GM20431 (cell line): Measurements from ENCODE around the gene ETFA.

Source experiments
- in situ Hi-C: fragments of 300-500 bp; cut with MseI, MboI; formaldehyde crosslinking; loops from one replicate; pipeline ENCODE4 v1.15.0; 2020; ENCODE audit warnings: low sequenced_read_pairs; ENCODE audit not compliant: unreplicated experiment

Gene ETFA

GRCh38 chr15:76200083-76200465, 111.2 kb downstream of the ETFA start:
- in situ Hi-C loops, result no loop called here

DNA sequence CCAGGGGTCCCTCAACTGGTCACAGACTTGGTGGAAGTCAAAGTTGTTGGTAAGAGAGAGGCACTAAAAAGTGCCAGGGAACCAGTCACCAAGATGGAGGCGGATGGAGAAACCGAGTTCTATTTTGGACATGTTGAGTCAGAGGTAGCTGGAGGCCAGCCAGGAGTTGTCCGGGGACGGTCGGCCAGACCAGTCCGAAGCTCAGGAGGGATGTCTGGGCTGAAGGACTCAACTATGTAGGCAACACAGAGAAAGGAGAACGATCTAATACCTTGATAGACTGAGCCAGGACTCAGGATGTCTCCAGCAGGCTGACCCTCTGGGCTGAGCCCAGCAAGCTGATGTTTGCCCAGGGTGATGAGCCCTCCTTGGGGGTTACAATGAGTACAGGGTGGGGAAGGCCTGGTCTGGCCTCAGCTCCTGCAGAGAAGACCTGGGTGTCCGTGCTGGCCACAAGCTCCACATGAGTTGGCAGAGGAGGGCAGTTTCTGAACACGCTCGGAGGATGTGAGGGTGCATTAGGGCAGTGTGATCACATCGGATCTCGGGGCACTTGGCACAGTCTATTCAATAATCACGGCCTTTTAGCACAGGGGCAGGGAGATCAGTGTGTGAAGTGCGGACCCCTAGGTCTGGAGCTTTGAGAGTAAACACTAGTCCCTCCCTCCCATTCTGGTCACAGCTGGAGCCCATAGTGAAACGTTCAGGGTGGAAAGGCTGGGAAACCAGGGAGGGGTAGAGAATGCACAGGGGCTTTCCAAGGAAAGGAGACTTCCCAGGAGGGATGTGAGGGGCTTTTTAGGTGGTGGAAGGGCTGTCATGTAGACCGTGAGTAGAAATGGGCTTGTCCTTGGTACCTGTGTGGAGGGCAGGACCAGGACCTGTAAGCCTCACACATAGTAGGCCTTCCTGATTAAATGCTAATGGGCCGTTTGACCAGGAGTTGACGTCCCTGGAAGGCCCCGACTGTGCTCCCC, 111.9 kb downstream of the ETFA start:
- in situ Hi-C loops, result loop anchor here (25.0 kb wide), 1 partner anchor 663 kb away; no protein-coding TSS in a partner anchor

DNA sequence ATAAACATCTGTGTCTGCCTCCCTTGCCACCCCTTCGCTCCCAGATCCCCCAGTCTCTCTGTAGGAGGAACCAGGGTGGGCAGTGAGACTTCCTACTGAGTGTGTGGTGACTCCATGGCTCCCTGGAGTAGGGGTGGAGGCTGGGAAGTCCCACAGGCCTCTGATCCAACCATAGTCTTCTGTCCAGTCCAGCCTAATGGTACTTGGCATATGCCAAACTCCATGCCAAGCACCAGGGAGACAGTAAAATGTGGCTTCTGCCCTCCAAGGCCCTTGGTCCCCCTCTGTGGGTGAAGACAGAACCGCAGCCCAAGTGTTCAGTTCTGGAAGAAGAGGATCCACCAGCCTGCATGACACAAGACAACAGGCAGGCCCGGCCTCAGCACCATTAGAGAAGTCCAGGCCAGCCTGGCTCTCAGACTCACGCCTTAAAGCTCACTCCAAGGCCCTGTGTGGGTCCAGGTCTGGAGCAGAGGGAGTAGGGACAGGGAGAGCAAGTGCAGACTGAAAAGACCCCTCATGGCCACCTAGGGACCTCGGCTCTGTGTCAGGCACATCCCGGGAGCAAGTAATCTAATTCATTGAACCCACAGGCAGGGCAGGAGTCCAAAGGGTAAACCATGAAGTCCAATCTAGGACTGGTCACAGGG, 112.7 kb downstream of the ETFA start:
- in situ Hi-C loops, result loop anchor here (25.0 kb wide), 1 partner anchor 664 kb away; no protein-coding TSS in a partner anchor

DNA sequence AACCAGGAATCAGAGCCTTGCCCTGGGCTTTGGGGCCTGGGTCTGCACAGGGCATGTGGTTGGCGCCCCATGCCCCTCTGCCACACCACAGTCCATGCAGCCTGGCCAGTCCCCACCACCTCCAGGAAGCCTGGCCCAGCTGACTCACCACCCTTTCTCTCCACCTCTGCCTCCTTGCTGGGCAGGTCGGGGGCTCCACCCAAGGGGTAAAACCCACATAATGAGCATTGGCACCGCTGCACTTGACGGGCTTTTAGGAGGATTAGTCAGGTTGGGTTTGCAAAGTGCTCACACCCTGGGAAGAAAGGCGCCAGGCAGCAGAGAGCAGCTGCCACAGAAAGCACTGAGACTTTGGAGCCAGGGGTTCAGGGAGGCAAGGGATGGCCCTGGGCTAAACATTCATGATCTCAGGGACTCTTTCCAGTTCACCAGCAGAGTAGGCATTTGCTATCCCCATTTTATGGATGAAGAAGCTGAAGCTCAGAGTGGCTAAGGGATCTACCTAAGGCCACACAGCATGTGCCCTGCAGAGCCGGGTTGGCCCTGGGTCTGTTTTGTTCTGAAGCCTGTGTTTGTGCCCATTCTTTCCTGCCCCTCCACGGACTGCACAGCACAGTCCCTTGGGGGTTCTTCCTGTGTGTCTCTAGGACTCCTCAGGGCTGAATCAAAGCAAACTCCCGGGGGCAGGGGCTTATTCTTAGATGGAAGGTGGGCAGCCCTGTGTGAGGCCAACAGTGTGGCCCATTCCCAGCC, 113.4 kb downstream of the ETFA start:
- in situ Hi-C loops, result loop anchor here (25.0 kb wide), 1 partner anchor 664 kb away; no protein-coding TSS in a partner anchor

GRCh38 chr15:76196269-76197231, 114.7 kb downstream of the ETFA start:
- in situ Hi-C loops, result loop anchor here (25.0 kb wide), 1 partner anchor 666 kb away; no protein-coding TSS in a partner anchor

DNA sequence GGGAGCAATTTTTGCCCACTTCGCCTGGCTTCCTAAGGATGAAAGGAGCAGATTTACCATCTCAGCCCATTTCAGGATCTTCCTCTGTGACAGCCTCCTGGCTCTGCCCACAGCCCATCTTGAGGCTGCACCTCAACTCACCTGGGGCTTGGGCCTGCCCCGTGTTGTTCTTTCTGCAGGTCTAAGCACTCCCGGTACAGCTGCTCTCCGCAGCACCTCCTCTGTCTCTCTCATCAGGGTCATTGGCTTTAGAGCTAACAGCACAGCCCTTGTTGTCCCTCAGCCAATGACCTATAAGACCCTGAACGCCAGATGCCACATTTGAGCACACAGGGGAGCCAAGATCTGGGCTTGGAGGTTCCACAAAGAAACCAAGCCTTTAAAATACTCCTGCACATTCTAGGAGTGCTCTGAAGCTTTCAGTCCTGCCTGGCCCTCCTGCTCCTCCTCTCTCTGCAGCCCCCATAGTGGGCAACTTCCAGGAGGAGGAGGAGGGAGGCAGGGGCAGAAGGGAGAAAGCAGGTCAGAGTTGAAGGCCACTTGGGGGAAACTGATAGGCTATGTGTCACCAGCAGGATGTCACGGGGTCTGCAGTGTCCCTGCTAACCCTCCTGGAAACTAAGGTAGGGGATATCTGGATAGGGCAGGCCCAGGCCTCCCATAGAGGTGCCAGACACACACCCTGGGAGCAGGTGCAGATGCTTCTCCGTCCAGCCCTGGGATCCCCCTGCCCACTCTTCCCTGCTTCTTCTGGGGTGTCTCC, 115.6 kb downstream of the ETFA start:
- in situ Hi-C loops, result loop anchor here (25.0 kb wide), 1 partner anchor 667 kb away; no protein-coding TSS in a partner anchor

DNA sequence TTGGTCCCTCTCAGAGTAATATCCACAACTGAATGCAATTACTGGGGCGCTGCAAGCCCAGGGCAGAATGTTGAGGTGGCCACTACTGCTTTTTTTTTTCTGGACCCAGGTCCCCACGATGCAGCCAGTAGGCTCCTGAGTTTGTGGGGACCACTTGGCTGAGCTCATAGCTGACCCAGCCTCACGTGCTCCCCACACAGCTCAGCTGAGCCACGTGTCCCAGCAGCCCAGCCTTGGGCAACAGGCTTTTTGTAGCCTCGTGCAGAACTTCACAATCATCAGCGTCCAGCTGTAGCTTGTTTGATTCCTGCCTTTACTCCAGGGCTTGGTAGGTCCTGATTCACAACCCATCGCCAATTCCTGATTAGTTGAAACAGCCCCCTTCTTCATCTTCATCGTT, 117.3 kb downstream of the ETFA start:
- in situ Hi-C loops, result loop anchor here (25.0 kb wide), 1 partner anchor 668 kb away; no protein-coding TSS in a partner anchor

DNA sequence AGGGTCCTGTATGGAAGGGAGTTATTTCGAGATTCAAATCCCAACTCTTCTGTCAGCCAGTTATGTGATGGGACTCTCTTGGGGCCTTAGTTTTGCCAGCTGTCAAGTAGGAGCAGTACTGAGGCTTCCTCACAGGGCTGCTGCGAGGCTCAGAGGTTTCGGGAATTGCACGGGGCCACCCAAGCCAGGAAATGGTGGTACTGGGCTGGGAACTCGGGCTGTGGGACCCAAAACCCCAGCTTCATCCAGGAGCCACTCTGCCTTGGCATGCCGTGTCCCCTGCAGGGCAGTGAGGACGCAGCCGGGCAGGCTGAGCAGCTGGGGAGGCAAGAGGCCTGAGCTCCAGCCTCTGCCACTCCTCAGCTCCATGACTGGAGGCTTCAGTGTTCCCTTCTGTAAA, 118.6 kb downstream of the ETFA start:
- in situ Hi-C loops, result loop anchor here (25.0 kb wide), 1 partner anchor 670 kb away; no protein-coding TSS in a partner anchor

DNA sequence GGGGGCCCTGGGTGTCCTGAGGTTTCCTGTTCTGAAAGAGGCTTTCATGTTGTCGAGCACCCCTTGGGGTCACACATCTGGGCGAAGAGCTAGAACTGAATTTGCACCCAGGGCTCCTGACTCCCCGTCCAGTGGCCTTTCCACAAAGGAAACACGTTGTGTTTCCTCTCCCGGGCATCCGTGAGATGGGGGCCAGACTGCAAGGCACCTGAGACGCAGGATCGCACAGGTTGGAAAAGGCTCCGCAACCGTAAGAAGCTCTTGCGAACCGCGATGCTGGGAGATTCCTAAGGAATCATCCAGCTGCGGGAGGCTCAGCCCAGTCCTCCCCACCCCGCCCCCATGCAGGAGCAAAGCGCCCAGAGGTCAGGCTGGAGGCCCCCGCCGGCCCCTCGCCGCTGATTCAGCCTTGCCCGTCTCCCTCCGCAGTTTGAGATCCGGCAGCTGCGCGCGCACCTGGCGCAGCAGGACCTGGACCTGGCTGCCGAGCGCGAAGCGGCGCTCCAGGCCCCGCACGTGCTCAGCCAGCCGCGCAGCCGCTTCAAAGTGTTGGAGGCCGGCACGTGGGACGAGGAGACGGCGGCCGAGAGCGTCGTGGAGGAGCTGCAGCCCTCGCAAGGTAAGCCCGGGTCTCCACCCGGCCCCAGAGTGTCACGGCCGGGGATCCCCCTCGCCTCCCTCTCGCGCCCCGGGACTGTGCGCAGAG, 119.6 kb downstream of the ETFA start:
- in situ Hi-C loops, result loop anchor here (25.0 kb wide), 1 partner anchor 671 kb away; no protein-coding TSS in a partner anchor

DNA sequence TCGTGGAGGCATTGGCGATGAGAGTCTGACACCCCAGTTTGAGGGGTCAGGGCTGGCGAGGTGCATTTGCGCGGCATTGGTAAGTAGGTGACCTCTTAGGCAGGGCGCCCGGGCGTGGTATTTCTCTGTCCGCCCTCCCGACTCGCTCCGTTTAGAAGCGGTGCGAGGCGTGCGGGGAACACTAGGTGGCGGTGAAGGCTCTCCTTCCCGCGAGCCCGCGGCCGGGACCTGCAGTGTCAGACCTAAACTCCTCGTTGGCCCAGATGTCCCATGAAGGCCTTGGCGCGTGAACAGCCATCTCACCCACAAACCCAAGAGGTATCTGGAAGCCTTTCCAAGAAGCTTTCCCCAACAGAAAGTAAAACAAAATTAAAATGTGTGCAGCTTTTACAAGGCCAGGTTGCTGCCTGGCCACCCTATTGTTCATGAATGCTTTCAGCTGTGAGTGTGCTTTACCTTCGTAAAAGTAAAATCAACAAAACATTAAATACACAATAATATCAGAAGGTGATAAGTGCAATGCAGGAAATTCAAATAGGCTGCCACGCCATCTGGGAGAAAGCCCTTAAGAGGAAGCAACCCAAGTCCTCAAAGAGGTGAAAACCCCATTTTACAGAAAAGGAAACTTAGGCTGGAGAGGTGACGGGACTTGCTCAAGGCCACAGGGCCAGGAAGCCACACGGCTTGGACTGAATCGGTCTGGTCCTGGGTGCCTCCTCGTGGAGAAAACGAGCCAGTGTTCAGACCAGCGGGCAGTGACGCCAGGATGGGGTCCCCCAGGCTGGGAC, 120.3 kb downstream of the ETFA start:
- in situ Hi-C loops, result loop anchor here (25.0 kb wide), 1 partner anchor 671 kb away; no protein-coding TSS in a partner anchor

DNA sequence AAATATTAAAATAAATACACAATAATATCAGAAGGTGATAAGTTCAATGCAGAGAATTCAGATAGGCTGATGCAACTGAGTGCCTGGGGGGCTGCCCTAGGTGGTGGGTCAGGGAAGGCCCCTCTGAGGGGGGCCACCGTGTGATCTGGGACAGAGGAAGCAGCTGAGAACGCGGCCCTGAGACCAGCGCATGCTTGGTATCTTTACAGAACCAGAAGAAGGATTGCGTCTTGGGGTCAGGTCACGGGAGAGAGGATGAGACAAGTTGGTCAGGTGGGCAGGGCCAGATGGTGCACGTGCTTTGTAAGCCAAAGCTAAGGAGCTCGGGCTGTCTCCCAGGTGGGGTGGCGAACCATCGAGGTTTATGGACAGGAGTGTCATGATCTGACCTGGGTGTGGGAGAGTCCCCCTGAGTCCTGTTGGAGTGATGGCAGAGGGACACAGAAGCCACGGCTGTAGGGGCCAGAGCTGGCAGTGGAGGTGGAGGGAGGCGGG, 121.2 kb downstream of the ETFA start:
- in situ Hi-C loops, result loop anchor here (25.0 kb wide), 1 partner anchor 672 kb away; no protein-coding TSS in a partner anchor

DNA sequence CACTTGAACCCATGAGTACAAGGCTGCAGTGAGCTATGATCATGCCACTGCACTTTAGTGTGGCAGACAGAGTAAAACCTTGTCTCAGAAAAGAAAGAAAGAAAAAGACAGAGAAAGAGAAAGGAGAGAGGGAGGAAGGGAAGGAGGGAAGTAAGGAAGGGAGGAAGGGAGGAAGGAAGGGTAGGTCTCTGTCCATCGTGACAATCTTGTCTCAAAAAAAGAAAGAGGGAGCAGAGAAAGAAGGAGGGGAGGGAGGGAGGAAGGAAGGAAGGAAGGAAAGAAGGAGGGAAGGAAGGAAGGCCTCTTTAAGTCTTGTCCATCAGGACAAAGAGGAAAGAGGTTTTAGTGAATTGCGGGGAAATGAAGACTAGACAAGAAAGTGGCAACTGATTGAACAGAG, 122.2 kb downstream of the ETFA start:
- in situ Hi-C loops, result loop anchor here (25.0 kb wide), 1 partner anchor 673 kb away; no protein-coding TSS in a partner anchor

DNA sequence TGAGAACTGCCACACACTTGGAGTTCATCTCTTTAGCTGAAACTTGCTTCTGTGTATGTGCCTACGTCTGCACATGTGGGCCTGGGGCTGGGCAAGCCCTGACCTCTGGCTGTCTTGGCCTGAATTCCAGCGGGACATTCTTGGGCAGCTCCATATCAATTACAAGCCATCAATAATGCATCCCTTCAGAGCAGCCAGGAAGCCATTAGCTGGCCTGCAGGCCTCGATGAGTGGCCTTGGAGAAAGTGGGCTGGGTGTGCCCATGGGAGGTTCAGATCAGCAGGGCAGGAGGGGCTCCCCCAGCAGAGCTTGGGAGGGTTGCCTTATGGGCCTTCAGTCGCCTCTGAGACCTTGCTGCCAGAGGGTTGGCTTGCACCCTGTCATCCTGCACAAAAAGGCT, 124.1 kb downstream of the ETFA start:
- in situ Hi-C loops, result loop anchor here (25.0 kb wide), 1 partner anchor 675 kb away; no protein-coding TSS in a partner anchor

- in situ Hi-C loops, result loop anchor here (25.0 kb wide), 1 partner anchor 677 kb away; no protein-coding TSS in a partner anchor
Observed at GRCh38 chr15:76185716-76186115, 125.6 kb downstream of the ETFA start.

DNA sequence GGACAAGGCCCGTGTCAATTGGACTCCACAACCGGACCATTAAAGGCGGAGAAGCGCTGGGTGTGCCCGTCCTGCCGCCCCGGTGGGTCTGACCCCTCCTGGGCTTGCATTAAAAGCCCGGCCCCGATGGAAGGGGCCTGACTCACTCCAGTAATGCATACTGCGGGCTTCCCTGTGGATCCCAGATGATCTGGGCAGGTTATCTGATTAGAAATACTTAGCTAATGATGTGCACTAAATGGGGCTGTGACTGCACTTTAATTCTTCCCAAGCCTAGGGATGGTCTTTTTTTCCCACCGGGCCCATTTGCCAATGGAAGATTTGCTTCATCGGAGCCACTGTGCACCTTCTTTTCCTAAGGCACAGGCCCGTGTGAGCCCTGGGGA, 126.6 kb downstream of the ETFA start:
- in situ Hi-C loops, result loop anchor here (25.0 kb wide), 1 partner anchor 678 kb away; no protein-coding TSS in a partner anchor

DNA sequence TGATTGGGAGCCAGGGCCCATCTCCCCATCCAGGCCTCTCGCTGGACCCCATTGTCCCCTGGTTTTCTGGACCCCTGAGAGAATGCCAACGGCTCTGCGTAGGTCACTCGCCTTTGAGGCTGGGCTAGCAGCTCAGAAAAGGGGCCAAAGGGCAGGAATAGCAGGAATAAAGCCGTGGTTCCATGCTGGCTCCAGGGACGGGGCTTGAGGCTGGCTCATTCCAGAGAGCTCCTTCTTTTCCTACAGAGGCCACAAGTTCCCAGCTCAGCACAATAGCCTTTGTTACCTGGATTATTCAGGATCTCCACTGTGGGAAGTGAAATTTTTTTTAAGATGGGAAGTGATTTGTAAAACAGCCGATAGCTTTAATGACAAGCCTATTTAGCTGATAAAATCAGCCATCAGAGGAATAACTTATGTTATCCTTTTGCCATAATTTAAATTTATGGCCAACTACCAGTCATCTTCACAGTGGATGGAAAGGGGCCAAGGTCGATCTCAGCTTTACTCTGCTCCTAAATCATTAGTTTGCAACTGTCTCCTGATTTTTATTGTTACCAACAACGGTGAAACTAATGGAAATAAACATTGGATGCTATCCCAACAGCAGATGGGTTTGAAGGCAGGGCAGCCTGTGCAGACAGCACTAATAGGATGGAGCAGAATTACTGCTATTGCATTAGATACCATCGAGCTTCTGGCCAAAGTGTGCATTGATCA, 127.2 kb downstream of the ETFA start:
- in situ Hi-C loops, result loop anchor here (25.0 kb wide), 1 partner anchor 678 kb away; no protein-coding TSS in a partner anchor
